HG02870 (cell line): Measurements from ENCODE around the gene TPSG1.
"Not testable (repeated sequence)": the region's sequence is repeated elsewhere in the genome, so short reads cannot be mapped to it uniquely, and the experiment has no call there.

Source experiments
- ATAC-seq: cut with Tn5 transposase; IDR thresholded peaks from one replicate; pipeline ENCODE4 v1.9.1; 2021; ENCODE audit warnings: mild to moderate bottlenecking, moderate library complexity; ENCODE audit not compliant: unreplicated experiment

Gene TPSG1

DNA sequence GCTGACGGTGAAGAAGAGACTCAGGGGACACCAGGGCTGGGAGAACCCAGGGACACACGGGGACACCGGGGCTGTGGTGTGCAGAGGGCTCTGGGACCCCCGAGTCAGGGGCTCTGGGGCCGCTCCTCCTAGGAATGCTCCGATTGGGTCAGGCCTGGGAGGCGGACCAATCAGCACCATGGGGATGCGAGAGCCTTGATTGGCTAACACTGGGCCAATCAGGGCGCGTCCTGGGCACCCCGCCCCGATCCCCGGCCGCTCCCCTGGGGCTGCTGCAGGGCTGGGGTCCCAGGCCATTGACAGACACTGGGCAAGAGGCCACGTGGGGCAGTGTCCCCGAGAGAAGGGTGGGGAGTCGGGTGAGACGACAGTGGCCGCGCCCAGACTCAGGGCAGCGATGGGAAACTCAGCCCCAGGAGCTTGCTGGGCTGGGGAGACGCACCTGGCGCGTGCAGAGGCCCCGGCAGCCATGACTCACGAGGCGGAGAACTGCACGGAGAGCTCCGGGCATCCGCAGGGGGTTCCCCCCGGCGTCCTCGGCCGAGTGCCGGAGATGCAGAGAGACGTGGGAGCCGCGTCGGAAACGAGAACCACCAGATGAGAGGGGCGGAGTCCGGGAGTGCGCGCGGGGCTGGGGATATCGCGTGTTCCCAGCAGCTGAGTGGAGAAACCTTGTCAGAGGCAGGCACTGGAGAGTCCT lies 7.1 kb upstream of the TPSG1 start:
- ATAC-seq = not testable (repeated sequence)

DNA sequence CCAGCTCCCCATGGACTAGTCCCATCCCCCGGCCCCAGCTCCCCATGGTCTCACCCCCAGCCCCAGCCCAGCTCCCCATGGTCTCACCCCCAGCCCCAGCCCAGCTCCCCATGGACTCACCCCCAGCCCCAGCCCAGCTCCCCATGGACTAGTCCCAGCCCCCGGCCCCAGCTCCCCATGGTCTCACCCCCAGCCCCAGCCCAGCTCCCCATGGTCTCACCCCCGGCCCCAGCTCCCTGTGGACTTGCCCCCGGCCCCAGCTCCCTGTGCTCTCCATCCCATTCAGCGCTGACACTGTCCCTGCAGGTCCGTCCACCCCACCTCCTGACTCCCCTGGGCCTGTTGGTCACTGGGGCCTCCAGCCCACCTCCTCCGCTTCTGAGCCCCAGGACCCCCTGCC lies 6.2 kb upstream of the TPSG1 start:
- not testable (repeated sequence) for ATAC-seq

DNA sequence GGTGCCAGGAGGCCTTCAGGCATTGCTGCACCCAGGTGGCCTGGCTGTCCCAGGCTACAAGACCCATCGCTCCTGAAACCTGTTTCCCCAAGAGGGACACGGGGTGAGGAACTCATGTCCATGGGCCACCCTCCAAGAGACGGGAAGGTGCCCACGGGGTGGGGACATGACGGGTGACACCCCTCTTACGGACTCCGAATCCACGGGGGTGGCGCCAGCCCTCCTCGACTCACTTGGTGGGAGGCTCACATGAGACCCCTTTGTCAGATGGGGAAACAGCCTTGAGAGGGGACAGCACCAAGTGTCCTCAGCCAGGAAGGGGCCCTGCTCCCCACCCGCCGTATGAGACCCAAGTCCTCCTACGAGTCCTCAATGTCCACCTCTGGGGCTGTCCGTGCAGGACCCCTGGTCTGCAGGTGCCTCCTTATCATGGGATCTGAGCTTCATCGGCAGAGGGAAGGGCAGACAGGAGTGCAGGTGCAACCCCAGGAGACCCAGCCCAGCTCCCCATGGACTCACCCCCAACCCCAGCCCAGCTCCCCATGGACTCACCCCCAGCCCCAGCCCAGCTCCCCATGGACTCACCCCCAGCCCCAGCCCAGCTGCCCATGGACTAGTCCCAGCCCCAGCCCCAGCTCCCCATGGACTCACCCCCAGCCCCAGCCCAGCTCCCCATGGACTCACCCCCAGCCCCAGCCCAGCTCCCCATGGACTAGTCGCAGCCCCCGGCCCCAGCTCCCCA lies 5.6 kb upstream of the TPSG1 start:
- ATAC-seq = not testable (repeated sequence)

DNA sequence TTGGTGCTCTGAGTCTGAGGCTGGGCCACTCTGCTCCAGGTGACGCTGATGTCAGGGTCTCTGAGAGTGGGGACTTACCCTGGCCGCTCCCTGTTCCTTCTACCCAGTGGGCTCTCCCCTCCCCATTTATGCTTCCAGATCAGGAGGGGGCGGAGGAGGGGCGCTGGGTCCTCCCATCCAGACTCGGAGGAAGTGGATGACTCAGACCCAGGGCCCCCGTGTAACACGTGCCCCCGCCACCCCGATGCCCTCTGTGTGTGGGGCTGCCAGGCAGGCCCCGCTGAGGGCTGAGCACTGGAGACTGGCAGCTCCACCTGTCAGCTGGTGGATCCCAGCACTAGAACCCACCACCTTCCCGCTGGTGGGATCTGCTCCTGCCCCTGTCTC lies 5.0 kb upstream of the TPSG1 start, which contains the start of gene TPSB2:
TPSB2 (minus strand) TSS at position 101 of the 387 bp plus-strand sequence. CDS start 233 bp downstream, outside the sequence.
- not testable (repeated sequence) for ATAC-seq

DNA sequence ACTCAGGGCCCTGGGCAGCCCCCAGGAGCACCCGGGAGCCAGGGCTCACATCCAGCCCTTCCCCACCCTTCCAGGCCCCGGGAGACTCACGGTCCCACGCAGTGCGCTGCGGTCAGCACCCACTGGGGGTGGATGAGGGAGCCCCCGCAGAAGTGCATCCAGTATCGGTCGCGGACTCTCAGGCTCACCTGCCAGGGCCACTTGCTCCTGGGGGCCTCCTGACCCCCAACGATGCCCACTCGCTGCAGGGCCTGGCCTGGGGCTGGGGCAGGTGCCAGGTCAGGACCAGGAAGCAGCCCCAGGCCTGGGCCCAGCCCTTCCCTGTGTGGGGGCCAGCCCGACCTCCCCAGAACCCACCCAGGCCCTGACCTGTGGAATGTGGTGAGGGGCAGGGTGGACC lies 4.4 kb upstream of the TPSG1 start:
- not testable (repeated sequence) for ATAC-seq

DNA sequence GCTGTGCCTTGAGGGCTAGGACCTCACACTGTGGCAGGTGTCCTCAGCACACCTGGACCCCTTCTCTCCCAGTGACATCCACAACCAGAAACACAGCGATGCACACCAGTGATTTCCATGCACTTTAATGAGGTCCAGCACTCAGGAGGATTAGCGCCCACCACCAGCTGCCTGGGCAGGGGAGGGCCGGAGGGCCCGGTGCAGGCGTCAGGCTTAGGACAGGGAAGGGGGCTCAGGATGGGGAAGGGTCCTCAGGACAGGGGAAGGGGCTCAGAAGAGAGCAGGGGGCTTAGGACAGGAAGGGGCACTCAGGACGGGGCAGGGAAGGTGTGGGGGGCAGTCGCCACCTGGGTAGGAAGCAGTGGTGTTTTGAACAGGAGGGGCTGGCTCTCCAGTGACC lies 3.2 kb upstream of the TPSG1 start:
- not testable (repeated sequence) for ATAC-seq

DNA sequence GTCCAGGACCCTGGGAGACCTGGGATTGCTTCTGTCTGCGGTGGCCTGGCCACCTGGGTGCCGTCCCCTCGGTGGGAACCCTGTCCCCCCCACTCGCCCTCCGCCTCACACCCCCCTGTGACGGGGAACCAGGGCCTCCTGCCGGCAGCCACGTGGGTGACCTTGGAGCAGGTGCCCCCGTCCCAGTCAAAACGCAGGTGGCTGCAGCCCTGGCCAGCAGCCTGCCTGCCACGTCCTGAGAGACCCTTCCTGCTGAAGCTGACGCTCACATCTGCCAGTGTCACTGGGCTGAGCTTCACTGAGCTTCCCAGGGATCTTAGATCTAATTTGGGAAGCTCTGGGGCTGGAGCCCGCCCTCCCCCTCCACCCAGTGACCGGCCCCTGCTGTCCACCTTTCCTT lies 1.6 kb upstream of the TPSG1 start:
- ATAC-seq = not testable (repeated sequence)

DNA sequence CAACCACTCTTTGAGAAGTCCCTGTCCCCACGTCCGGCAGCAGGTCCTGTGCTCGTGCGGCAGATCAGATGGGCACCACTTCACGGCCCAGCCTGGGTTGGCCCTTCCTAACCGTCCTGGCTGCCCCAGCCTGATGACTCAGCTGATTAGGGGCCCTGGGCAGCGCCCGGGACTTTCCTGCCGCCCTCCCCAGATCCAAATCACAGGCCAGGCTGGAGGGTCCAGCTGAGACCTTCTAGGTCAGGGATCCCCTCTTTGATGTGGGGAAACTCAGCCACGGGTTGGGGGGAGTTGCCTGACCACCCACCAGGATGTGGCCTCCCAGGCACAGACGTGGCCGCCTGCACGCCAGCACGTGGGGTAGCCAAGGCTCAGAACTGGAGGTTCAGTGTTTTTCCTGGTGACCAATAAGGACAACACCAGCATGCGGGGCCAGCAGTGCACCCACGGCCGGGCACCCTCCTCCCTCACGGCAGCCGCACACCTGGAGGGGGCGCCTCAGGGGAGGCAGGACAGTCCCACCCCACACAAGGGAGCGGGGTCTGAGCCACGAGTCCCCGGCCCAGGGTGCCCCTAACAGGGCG lies 752 bp upstream of the TPSG1 start:
- ATAC-seq = not testable (repeated sequence)

DNA sequence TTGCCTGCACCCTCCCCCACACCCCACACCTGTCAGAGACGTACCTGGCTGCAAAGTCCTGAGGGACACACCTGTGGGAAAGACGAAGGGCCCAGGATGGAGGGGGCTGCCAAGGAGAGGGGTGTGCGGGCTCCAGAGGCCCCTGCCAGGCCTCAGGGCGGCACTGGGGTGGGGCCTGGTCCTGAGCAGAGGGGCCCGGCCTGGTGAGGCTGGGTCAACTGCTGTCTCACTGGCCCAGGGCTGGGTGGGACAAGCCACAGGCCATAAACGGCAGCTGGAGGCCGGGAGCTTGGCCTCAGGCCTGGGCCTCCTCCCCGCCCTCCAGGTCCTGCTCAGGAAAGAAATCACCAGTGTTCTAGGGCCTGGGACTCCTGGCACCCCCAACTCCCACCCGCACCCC lies 510 bp downstream of the TPSG1 start:
- no peak for ATAC-seq

DNA sequence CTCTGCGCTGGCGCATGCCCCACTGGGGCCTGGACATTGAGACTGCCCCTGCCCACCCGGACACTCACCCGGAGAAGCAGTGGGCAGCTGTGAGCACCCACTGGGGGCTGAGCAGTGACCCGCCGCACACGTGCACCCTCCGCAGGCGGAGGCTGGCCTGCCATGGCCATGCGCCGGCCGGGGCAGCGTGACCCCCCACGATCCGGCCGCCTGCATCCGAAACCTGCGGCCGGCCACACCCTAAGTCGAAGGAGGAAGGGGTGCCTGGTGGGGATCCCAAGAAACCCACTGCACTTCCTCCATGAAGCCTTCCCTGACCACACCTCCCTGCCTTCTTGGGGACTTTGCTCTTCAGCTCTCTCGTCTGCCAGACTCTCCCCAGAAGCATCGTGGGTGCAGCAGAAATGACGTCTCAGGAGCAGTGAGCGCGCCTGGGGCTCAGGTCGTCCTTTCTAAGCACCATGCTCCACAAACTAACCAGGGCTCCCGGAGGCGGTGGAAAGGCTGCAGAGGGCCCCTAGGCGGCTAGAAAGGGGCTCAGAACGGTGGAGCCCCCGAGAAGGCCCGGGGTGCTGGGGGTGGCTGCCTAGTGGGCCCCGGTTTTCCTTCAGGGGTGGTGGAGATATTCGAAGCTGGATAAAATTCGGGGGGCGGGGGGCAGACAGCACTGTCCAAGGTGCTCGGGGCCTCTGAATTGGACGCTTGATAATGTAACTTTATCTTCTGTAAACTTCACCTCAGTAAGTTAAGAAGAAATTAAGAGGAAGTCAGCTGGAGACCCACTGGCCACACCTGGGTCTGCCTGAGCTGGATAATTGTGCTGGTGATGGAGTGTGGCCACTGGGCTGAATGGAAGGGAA lies 1.5 kb downstream of the TPSG1 start:
- no peak for ATAC-seq

DNA sequence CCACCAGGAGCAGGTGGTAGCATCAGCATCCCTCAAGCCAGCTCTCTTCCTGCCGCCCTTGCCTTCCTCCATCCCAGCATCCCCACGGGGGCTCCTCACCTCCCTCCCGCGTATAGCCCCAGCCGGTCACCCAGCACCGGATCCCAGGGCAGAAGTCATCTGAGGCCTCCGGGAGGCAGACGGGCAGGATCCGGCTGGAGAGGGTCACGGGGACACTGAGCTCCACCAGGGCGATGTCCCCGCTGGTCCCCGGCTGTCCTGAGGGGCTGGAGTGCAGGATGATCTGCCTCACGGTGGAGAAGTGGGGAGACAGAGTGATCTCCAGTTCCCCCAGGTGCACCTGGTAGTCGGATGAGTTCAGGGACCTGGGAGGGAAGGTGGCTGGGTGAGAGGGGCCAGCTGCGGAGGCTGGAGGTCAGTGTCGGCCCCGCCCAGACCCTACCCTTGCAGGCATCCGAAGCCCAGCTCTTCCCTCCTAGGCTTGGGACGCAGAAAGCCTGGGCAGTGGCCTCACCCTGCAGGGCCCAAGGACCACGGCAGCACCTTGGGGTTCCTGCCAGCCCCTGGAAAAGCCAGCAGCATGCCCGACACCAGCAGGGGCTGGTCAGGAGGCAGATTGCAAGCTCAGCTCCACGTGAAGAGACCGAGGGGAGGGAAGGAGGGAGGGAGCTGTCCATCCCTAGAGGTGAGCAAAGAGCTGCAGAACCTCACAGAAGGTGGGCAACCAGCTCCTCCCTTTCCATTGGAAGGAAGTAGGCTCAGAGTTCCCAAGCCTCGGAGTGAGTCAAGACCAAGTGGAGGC lies 2.3 kb downstream of the TPSG1 start:
- no peak for ATAC-seq

DNA sequence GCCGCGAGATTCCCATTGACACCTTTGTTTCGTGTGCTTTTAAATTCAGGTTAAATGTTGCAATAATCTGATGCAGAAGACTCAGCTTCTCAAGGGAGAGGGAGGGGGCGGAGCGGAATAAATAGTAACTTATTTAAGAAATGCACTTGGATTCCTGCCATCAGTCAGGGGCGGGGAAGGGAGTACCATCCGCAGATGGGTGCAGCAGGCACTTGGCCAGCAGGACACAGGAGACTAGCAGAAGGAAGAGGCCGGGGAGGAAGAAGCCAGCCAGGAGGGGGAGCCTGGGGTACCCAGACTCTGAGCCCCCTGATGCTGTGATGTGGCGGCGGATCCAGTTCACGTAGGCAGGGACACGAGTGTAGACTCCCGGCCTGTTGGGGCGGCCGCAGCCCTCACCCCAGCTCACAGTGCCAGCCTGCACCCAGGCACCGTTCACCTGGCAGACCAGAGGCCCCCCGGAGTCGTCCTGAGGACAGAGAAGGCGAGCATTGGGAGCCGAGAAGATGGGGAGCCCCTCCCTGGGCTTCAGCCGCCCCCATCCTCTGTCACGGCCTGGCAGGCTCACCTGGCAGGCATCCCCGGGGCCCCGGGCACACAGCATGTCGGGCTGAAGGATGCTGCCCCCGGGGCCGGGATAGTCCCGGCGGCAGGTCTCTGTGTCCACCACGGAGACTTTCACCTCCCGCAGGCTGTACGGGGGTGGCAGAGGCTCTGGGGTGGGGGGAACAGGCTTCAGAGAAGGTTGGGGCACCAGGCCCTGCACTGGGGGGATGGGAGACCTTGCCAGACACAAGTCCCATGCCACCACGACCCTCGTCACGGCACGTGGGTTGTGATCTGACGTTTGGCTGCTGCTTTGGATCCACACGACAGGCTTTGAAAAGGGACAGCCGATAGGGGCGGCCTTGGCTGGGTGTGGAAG lies 3.2 kb downstream of the TPSG1 start:
- no peak for ATAC-seq

DNA sequence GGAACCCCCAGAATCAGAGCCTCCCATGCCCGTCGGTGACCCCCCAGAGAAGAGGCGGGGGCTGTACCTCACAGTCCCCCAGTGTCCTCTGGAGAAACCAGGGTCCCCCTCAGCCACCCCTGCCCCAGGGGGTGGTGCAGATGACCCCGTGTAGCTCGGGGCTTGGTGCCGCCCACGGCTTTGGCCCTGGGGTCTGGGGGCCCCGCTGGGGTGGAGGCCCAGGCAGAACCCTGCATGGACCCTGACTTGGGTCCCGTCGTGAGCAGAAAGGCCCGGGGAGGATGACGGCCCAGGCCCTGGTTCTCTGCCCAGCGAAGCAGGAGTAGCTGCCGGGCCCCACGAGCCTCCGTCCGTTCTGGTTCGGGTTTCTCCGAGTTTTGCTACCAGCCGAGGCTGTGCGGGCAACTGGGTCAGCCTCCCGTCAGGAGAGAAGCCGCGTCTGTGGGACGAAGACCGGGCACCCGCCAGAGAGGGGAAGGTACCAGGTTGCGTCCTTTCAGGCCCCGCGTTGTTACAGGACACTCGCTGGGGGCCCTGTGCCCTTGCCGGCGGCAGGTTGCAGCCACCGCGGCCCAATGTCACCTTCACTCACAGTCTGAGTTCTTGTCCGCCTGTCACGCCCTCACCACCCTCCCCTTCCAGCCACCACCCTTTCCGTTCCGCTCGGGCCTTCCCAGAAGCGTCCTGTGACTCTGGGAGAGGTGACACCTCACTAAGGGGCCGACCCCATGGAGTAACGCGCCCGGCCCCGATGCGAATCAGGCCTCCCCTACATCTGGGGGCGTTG lies 4.0 kb downstream of the TPSG1 start:
- ATAC-seq = no peak

DNA sequence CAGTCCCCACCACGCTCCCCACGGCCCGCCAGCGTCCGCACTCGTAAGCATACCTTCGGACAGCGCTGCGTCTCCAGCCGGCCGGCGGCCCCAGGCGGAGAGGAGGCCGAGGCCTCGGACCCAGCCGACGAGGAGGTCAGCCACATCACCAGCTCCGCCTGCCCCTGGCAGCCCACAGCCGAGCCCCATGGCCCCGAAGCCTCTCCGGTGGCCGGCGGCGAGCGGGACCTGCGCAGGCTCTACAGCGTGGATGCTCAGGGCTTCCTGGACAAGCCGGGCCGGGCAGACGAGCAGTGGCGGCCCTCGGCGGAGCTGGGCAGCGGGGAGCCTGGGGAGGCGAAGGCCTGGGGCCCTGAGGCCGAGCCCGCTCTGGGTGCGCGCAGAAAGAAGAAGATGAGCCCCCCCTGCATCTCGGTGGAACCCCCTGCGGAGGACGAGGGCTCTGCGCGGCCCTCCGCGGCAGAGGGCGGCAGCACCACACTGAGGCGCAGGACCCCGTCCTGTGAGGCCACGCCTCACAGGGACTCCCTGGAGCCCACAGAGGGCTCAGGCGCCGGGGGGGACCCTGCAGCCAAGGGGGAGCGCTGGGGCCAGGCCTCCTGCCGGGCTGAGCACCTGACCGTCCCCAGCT lies 4.9 kb downstream of the TPSG1 start:
- ATAC-seq = no peak

DNA sequence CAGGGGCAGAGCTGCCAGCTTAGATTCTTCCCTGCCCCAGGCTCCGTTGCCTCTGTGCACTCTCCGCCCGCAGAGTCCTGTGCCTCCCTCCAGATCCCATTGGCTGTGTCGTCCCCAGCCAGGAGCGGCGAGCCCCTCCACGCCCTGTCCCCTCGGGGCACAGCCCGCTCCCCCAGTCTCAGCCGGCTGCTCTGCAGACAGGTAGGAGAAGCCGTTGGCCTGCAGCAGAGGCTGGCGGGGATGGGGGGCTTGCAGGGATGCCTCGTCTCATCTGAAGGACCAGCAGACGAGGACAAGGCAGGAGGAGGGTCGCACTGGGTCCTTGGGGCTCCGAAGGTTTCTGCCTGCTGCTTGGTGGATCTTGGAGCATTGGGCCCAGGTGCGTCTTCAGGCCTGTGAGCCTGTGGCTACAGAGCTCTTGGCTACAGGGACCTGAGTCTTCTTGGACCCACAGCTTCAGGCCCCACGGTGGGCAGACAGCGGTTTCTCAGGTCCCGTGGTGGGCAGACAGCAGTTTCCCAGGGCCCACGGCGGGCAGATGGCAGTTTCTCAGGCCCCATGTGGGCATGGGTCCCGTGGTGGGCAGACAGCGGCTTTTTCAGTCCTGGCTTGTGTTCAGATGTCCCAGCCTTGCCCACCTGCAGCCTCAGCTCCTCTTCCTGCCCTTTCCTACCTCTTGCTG lies 6.0 kb downstream of the TPSG1 start:
- no peak for ATAC-seq

DNA sequence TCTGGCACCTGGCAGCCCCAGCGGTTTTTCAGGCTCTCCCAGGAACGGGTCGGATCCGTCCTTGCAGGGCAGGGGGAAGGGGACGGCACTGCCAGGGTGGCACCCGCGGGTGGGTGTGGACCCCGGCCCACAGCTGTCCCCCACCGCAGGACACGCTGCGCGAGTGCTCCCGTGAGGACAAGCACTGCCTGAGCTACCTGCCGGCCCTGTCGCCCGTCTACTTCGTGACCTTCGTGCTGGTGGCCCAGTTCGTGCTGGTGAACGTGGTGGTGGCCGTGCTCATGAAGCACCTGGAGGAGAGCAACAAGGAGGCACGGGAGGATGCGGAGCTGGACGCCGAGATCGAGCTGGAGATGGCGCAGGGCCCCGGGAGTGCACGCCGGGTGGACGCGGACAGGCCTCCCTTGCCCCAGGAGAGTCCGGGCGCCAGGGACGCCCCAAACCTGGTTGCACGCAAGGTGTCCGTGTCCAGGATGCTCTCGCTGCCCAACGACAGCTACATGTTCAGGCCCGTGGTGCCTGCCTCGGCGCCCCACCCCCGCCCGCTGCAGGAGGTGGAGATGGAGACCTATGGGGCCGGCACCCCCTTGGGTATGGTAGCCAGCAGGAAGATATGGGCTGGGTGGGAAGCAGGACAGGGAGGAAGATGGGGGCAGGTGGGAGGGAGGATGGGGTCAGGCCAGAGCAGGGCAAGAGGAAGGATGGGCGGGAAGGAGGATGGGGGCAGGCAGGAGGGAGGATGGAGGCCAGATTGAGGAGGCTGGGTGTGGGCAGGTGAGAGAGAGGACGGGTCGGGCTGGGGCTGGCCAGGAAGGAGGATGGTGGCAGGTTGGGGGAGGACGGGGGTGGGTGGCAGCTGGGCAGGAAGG lies 6.8 kb downstream of the TPSG1 start:
- no peak for ATAC-seq
